WTC11 (cell line): ENCODE measurements around the gene CNTNAP2.

Experiments used
- ETV6 ChIP-seq: sonication (generic); formaldehyde crosslinking; IDR thresholded peaks from 2 replicates; pipeline ENCODE4 v1.8.1; 2022; ENCODE audit warnings: mild to moderate bottlenecking, missing genetic modification reagents
- FOXK1 ChIP-seq: sonication (generic); formaldehyde crosslinking; IDR thresholded peaks from 2 replicates; pipeline ENCODE4 v1.8.0; 2022; ENCODE audit warnings: mild to moderate bottlenecking, moderate library complexity, missing genetic modification reagents
- MYBL2 ChIP-seq: sonication (generic); formaldehyde crosslinking; IDR thresholded peaks from 2 replicates; pipeline ENCODE4 v1.8.1; 2023; ENCODE audit warnings: mild to moderate bottlenecking, moderate library complexity, missing genetic modification reagents
- NR3C1 ChIP-seq: sonication (generic); formaldehyde crosslinking; conservative IDR thresholded peaks from 2 replicates; pipeline ENCODE4 v1.8.1; 2023; ENCODE audit warnings: low read depth, mild to moderate bottlenecking, missing genetic modification reagents
- ZNF416 ChIP-seq: fragments of 250-450 bp; sonication (Bioruptor Pico); IDR thresholded peaks from 2 replicates; pipeline ENCODE4 v1.9.0; 2021; ENCODE audit warnings: mild to moderate bottlenecking, inconsistent platforms
- TF ChIP-seq, protein P1 (sequence below): fragments of 200-600 bp; IDR thresholded peaks from 2 replicates; pipeline ENCODE4 v1.8.0; 2022; ENCODE audit warnings: antibody characterized with exemption
- TF ChIP-seq, protein P2 (sequence below): sonication (generic); formaldehyde crosslinking; IDR thresholded peaks from 2 replicates; pipeline ENCODE4 v1.8.0; 2022; ENCODE audit warnings: mild to moderate bottlenecking, missing genetic modification reagents
- TF ChIP-seq, protein P3 (sequence below): sonication (generic); formaldehyde crosslinking; IDR thresholded peaks from 2 replicates; pipeline ENCODE4 v1.8.1; 2023; ENCODE audit warnings: mild to moderate bottlenecking, moderate library complexity, missing genetic modification reagents

DNA sequence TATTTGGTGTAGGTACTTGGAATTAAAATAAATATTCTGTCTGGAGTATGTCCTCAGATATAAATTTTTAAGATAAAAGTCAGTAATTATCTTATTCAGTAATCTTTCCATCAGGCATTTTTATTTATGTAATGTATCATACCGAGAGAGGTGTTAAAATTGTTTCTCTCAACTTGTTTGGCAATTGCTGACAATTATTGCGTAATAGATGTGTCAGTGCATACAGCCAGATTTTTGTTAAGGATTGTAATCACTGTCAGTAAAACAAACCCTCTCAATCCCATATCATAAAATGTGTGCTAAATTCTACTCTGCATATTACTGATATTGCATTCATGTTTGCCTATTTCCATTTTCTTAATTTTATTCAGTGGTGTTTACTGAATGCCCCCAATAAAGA, 69.2 kb downstream of the CNTNAP2 start:
- TF ChIP-seq, protein P1, sequence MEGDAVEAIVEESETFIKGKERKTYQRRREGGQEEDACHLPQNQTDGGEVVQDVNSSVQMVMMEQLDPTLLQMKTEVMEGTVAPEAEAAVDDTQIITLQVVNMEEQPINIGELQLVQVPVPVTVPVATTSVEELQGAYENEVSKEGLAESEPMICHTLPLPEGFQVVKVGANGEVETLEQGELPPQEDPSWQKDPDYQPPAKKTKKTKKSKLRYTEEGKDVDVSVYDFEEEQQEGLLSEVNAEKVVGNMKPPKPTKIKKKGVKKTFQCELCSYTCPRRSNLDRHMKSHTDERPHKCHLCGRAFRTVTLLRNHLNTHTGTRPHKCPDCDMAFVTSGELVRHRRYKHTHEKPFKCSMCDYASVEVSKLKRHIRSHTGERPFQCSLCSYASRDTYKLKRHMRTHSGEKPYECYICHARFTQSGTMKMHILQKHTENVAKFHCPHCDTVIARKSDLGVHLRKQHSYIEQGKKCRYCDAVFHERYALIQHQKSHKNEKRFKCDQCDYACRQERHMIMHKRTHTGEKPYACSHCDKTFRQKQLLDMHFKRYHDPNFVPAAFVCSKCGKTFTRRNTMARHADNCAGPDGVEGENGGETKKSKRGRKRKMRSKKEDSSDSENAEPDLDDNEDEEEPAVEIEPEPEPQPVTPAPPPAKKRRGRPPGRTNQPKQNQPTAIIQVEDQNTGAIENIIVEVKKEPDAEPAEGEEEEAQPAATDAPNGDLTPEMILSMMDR, result no peak
- no peak for TF ChIP-seq FOXK1
- TF ChIP-seq, protein P2, sequence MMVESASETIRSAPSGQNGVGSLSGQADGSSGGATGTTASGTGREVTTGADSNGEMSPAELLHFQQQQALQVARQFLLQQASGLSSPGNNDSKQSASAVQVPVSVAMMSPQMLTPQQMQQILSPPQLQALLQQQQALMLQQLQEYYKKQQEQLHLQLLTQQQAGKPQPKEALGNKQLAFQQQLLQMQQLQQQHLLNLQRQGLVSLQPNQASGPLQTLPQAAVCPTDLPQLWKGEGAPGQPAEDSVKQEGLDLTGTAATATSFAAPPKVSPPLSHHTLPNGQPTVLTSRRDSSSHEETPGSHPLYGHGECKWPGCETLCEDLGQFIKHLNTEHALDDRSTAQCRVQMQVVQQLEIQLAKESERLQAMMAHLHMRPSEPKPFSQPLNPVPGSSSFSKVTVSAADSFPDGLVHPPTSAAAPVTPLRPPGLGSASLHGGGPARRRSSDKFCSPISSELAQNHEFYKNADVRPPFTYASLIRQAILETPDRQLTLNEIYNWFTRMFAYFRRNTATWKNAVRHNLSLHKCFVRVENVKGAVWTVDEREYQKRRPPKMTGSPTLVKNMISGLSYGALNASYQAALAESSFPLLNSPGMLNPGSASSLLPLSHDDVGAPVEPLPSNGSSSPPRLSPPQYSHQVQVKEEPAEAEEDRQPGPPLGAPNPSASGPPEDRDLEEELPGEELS (CRISPR knock-in tag), result no peak
- TF ChIP-seq ZNF416, result no peak
- TF ChIP-seq NR3C1 (CRISPR knock-in tag), result no peak
- TF ChIP-seq, protein P3, sequence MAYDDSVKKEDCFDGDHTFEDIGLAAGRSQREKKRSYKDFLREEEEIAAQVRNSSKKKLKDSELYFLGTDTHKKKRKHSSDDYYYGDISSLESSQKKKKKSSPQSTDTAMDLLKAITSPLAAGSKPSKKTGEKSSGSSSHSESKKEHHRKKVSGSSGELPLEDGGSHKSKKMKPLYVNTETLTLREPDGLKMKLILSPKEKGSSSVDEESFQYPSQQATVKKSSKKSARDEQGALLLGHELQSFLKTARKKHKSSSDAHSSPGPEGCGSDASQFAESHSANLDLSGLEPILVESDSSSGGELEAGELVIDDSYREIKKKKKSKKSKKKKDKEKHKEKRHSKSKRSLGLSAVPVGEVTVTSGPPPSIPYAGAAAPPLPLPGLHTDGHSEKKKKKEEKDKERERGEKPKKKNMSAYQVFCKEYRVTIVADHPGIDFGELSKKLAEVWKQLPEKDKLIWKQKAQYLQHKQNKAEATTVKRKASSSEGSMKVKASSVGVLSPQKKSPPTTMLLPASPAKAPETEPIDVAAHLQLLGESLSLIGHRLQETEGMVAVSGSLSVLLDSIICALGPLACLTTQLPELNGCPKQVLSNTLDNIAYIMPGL, result no peak
- TF ChIP-seq MYBL2 (CRISPR knock-in tag), result no peak
- no peak for TF ChIP-seq ETV6
